ENCODE results near the gene ZNF423. TPM values are rescaled to one million over a fixed set of nuclear protein-coding genes. Genes with fewer than 3 reads are reported as not detected.

ZNF423 gene
- total and polyA plus RNA-seq, 4 donors = 1.1 to 14.8 (median 3.3) TPM

- H3K27ac ChIP-seq (ENCODE audit: low read depth in 1 of 2, low read length in 1 of 2) = no peak overlapping the region
- no peak overlapping the region for H3K4me3 ChIP-seq
- no peak overlapping the region for H3K9ac ChIP-seq (ENCODE audit: insufficient read depth in 1 of 2, low read length in 2 of 2)
- ATAC-seq (ENCODE audit: insufficient read depth, low FRiP score) (no peak), DNase-seq (no peak)
- no peaks in the 10 kb centered on the region for H3K9me3 ChIP-seq (ENCODE audit: control insufficient read depth in 4 of 4, insufficient read depth in 3 of 4, low read length in 3 of 4)
- H3K27me3 ChIP-seq (ENCODE audit: control insufficient read depth in 3 of 3, insufficient read depth in 3 of 3, low read length in 2 of 3) = no peaks in the 10 kb centered on the region
- TF ChIP-seq CTCF (IDR thresholded peaks at IDR 0.05; ENCODE audit: control extremely low read depth, extremely low read depth) = no peak
- H3K36me3 ChIP-seq (ENCODE audit: control insufficient read depth in 4 of 4, insufficient read depth in 4 of 4, low read length in 4 of 4) = no peaks in the 10 kb centered on the region
- WGBS, 2 donors = 86 to 92% methylated on average over 3 of the region's 3 CpGs
- H3K4me1 ChIP-seq (ENCODE audit: control insufficient read depth in 5 of 5, insufficient read depth in 5 of 5, low read length in 5 of 5) = peaks cover 0 to 63% (median 16%) of the 10 kb centered on the region in 5 donors
Observed at GRCh38 chr16:49738832-49739231, 117.1 kb downstream of the ZNF423 start.

GRCh38 chr16:49738001-49738400 lies 117.9 kb downstream of the ZNF423 start:
- no peak for DNase-seq
- Histone ChIP-seq H3K9me3 (ENCODE audit: control insufficient read depth in 4 of 4, insufficient read depth in 3 of 4, low read length in 3 of 4) (no peaks in the 10 kb centered on the region), H3K27me3 (ENCODE audit: control insufficient read depth in 3 of 3, insufficient read depth in 3 of 3, low read length in 2 of 3) (no peaks in the 10 kb centered on the region), H3K9ac (ENCODE audit: insufficient read depth in 1 of 2, low read length in 2 of 2) (no peak overlapping the region), H3K27ac (ENCODE audit: low read depth in 1 of 2, low read length in 1 of 2) (no peak overlapping the region), H3K36me3 (ENCODE audit: control insufficient read depth in 4 of 4, insufficient read depth in 4 of 4, low read length in 4 of 4) (no peaks in the 10 kb centered on the region), H3K4me3 (no peak overlapping the region), H3K4me1 (ENCODE audit: control insufficient read depth in 5 of 5, insufficient read depth in 5 of 5, low read length in 5 of 5) (peaks cover 0 to 67% (median 20%) of the 10 kb centered on the region in 5 donors)
- 97% methylated on average over 10 of the region's 10 CpGs for WGBS, 2 donors
- TF ChIP-seq CTCF (IDR thresholded peaks at IDR 0.05; ENCODE audit: control extremely low read depth, extremely low read depth) = no peak
- ATAC-seq (ENCODE audit: insufficient read depth, low FRiP score) = no peak

GRCh38 chr16:49737541-49737940 lies 118.4 kb downstream of the ZNF423 start:
- DNase-seq (no peak), ATAC-seq (ENCODE audit: insufficient read depth, low FRiP score) (no peak)
- Histone ChIP-seq H3K9me3 (ENCODE audit: control insufficient read depth in 4 of 4, insufficient read depth in 3 of 4, low read length in 3 of 4) (no peaks in the 10 kb centered on the region), H3K27me3 (ENCODE audit: control insufficient read depth in 3 of 3, insufficient read depth in 3 of 3, low read length in 2 of 3) (no peaks in the 10 kb centered on the region), H3K9ac (ENCODE audit: insufficient read depth in 1 of 2, low read length in 2 of 2) (no peak overlapping the region), H3K4me1 (ENCODE audit: control insufficient read depth in 5 of 5, insufficient read depth in 5 of 5, low read length in 5 of 5) (peaks cover 0 to 67% (median 20%) of the 10 kb centered on the region in 5 donors), H3K4me3 (no peak overlapping the region), H3K27ac (ENCODE audit: low read depth in 1 of 2, low read length in 1 of 2) (no peak overlapping the region), H3K36me3 (ENCODE audit: control insufficient read depth in 4 of 4, insufficient read depth in 4 of 4, low read length in 4 of 4) (no peaks in the 10 kb centered on the region)
- 75 to 88% methylated on average over 9 of the region's 9 CpGs for WGBS, 2 donors
- TF ChIP-seq CTCF (IDR thresholded peaks at IDR 0.05; ENCODE audit: control extremely low read depth, extremely low read depth) = no peak

- no peak for TF ChIP-seq CTCF (IDR thresholded peaks at IDR 0.05; ENCODE audit: control extremely low read depth, extremely low read depth)
- WGBS, 2 donors = 82 to 90% methylated on average over 10 of the region's 10 CpGs
Observed at GRCh38 chr16:49734331-49734730, 121.6 kb downstream of the ZNF423 start.

More at GRCh38 chr16:49734331-49734730, 121.6 kb downstream of the ZNF423 start:
- Histone ChIP-seq H3K9ac (ENCODE audit: insufficient read depth in 1 of 2, low read length in 2 of 2) (no peak overlapping the region), H3K9me3 (ENCODE audit: control insufficient read depth in 4 of 4, insufficient read depth in 3 of 4, low read length in 3 of 4) (peaks cover 0 to 7% (median 2%) of the 10 kb centered on the region in 4 donors), H3K27me3 (ENCODE audit: control insufficient read depth in 3 of 3, insufficient read depth in 3 of 3, low read length in 2 of 3) (no peaks in the 10 kb centered on the region), H3K36me3 (ENCODE audit: control insufficient read depth in 4 of 4, insufficient read depth in 4 of 4, low read length in 4 of 4) (peaks cover 0 to 7% (median 3%) of the 10 kb centered on the region in 4 donors), H3K4me3 (no peak overlapping the region), H3K4me1 (ENCODE audit: control insufficient read depth in 5 of 5, insufficient read depth in 5 of 5, low read length in 5 of 5) (peaks cover 0 to 56% (median 14%) of the 10 kb centered on the region in 5 donors), H3K27ac (ENCODE audit: low read depth in 1 of 2, low read length in 1 of 2) (no peak overlapping the region)
- DNase-seq = peak; percentile 88 to 95 (median 91)
- ATAC-seq (ENCODE audit: insufficient read depth, low FRiP score) = no peak

All from lung (tissue), 12 donors.